Peyer's patch (tissue), 4 donors: ENCODE data around the gene SCN2A. TPM values are rescaled to one million over a fixed set of nuclear protein-coding genes. Genes with fewer than 3 reads are reported as not detected.

Experiments used
- DNase-seq, 3 donors: peaks; one replicate each; pipeline ENCODE4 v3.0.0-alpha.2; 2017 to 2019
- H3K27ac ChIP-seq, 4 donors: fragments of 200-600 bp; sonication (generic); one replicate each; pipeline ENCODE4 v1.5.1; 2016 to 2019
- H3K27me3 ChIP-seq, 2 donors: fragments of 200-600 bp; sonication (generic); one replicate each; pipeline ENCODE4 v1.5.1; 2019
- H3K36me3 ChIP-seq, 3 donors: fragments of 200-600 bp; sonication (generic); one replicate each; pipeline ENCODE4 v1.5.1; 2016 to 2019
- H3K4me1 ChIP-seq, 4 donors: fragments of 200-600 bp; sonication (generic); one replicate each; pipeline ENCODE4 v1.5.1; 2016 to 2019
- H3K4me3 ChIP-seq, 4 donors: fragments of 200-600 bp; sonication (generic); 1 replicate in 3 of 4; 2 replicates in 1 of 4; pipeline ENCODE4 v1.5.1; 2016 to 2019; ENCODE audit warnings: mild to moderate bottlenecking in 1 of 4
- H3K9me3 ChIP-seq, 4 donors: fragments of 200-600 bp; sonication (generic); one replicate each; pipeline ENCODE4 v1.5.1; 2016 to 2019; ENCODE audit warnings: mild to moderate bottlenecking in 1 of 4
- POLR2A ChIP-seq, 2 donors: fragments of 450-650 bp; IDR thresholded peaks; one replicate each; pipeline ENCODE4 v1.5.1; 2017; ENCODE audit warnings: antibody characterized with exemption in 2 of 2, mild to moderate bottlenecking in 2 of 2, moderate library complexity in 2 of 2
- total RNA-seq, 4 donors: library from RNA; depleted of rRNA; stranded (reverse); fragments of >200 nt; gene quantifications; one replicate each; pipeline ENCODE4 v1.1.0, GENCODE V29; 2016
- TF ChIP-seq, protein P1 (sequence below), 6 experiments: fragments of 450-650 bp in 4 of 6; fragments of 200-600 bp in 2 of 6; sonication (generic) in 1 of 6; IDR thresholded peaks; one replicate each; pipeline ENCODE4 v1.5.1; 2017 to 2019; ENCODE audit warnings: antibody characterized with exemption in 6 of 6, mild to moderate bottlenecking in 3 of 6, moderate library complexity in 1 of 6

Gene SCN2A
- total RNA-seq, 4 donors from 2014 or later = 0.54 to 4.1 TPM; not detected in 2

DNA sequence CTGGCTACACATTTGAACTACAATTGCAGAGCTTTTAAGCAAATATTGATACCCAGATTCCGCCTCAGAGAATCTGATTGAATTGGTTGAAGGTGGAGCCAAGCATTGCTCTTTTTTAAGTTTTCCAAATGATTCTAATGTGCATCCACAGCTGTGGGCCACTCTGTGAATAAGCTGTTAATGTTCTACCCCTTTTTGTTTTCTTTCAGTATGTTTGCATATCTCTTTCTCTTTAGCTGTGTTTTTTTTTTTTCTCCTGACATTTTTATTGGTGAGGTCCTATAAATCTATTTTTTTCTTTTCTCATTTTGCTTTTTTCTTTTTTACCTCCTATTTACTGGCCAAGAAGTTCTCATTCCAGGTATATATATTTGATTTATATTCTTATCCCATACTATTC lies 41.9 kb upstream of the SCN2A start:
- no peak for DNase-seq
- Histone ChIP-seq H3K4me1 (no peaks in the 10 kb centered on the region), H3K27ac (no peak overlapping the region), H3K27me3 (no peaks in the 10 kb centered on the region), H3K36me3 (no peaks in the 10 kb centered on the region), H3K4me3 (no peak overlapping the region), H3K9me3 (no peaks in the 10 kb centered on the region)
- TF ChIP-seq POLR2A (IDR thresholded peaks at IDR 0.05) = no peak
- TF ChIP-seq, protein P1, sequence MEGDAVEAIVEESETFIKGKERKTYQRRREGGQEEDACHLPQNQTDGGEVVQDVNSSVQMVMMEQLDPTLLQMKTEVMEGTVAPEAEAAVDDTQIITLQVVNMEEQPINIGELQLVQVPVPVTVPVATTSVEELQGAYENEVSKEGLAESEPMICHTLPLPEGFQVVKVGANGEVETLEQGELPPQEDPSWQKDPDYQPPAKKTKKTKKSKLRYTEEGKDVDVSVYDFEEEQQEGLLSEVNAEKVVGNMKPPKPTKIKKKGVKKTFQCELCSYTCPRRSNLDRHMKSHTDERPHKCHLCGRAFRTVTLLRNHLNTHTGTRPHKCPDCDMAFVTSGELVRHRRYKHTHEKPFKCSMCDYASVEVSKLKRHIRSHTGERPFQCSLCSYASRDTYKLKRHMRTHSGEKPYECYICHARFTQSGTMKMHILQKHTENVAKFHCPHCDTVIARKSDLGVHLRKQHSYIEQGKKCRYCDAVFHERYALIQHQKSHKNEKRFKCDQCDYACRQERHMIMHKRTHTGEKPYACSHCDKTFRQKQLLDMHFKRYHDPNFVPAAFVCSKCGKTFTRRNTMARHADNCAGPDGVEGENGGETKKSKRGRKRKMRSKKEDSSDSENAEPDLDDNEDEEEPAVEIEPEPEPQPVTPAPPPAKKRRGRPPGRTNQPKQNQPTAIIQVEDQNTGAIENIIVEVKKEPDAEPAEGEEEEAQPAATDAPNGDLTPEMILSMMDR (IDR thresholded peaks at IDR 0.05) = no peak

DNA sequence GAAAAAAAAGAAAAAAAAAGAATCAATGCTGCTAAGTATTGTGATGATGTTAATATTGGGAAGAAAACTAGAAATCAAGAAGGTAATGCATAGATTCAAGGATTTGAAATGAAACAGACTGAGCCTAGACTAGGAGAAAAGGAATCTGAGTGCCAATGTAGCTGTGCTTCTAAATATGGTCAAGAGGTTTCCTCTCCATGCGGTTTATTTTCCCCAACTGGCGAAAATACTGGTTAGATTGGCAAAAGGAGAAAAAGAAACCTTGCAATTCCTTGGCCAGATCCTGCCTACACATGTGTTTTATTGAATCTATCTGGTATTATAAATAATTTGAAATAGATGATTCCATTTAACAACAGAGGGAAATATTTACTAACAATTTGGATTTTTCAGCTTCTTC lies 41.0 kb upstream of the SCN2A start:
- Histone ChIP-seq H3K4me3 (no peak overlapping the region), H3K9me3 (no peaks in the 10 kb centered on the region), H3K27me3 (no peaks in the 10 kb centered on the region), H3K27ac (no peak overlapping the region), H3K36me3 (no peaks in the 10 kb centered on the region), H3K4me1 (no peaks in the 10 kb centered on the region)
- TF ChIP-seq, protein P1 (IDR thresholded peaks at IDR 0.05) = no peak
- TF ChIP-seq POLR2A (IDR thresholded peaks at IDR 0.05) = no peak
- no peak for DNase-seq

DNA sequence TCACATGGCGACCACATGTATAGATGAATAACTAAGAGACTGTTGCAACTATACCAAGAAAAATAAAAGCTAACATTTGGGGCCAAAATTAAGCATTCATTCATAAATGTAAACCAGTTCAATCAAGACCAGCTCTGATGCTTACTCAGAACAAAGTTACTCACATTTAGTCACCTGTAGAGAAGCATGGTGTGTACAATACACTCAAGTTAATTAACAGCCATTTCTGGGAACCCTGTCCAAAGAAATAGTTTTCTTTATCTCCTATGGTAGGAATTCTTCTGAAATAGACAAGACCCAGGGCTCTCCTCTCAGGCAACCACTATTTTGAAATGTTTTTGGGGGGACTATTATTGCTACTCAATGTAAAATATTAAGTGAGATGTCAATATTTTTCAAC lies 37.0 kb upstream of the SCN2A start:
- Histone ChIP-seq H3K4me1 (no peaks in the 10 kb centered on the region), H3K4me3 (no peak overlapping the region), H3K9me3 (no peaks in the 10 kb centered on the region), H3K36me3 (no peaks in the 10 kb centered on the region), H3K27ac (no peak overlapping the region), H3K27me3 (no peaks in the 10 kb centered on the region)
- DNase-seq = no peak
- TF ChIP-seq, protein P1 (IDR thresholded peaks at IDR 0.05) = no peak
- TF ChIP-seq POLR2A (IDR thresholded peaks at IDR 0.05) = no peak

DNA sequence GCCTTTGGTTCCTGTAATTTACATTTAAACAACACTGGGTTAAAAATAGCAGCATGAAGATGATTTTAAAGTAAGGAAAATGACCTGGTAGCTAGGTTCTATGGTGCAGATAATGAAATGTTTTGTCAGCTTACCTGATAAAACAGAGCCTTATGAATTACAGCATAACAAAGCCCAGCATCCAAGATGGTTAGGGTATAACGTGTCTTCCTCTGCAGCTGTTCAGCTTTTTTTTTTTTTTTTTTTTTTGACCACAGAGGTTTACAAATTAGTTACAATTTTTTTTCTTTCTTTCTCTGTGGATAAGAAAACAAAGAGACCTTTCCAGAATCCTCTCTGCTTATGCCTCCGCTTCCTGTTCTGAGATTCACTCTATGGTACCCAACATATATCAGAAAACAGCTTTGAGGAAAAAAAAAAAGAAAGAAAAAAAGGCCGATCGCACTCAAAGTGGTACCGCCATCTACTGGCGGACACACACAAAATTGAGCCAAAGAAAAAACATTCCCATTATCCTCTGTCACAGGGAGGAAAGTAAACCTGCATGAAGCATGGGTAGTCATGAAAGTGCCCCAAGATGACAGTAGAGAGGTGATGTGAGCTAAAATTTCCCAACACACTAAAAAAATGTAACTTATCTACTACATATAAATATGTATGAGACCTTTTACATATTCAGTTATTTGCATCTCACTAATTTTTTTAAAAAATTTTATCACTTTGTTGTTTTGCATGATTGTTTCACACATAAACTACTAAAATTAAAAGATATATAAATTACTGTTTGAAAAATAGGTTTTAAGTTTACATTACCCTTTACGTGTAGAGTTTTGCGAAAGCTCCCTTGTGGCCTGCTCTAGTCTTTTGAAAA lies 35.3 kb upstream of the SCN2A start, which contains the start of gene SCN3A:
TSS of gene SCN3A (minus strand) at position 362 of the 871 bp plus-strand sequence. CDS start 27,656 bp downstream, outside the sequence.
- Histone ChIP-seq H3K4me1 (no peaks in the 10 kb centered on the region), H3K4me3 (no peak within 1 kb of the TSS), H3K9me3 (no peaks in the 10 kb centered on the region), H3K27ac (no peak within 1 kb of the TSS), H3K27me3 (no peaks in the 10 kb centered on the region), H3K36me3 (no peaks in the 10 kb centered on the region)
- TF ChIP-seq, protein P1 (IDR thresholded peaks at IDR 0.05) = peak; percentile 29 to 64 (median 42)
- TF ChIP-seq POLR2A (IDR thresholded peaks at IDR 0.05) = no peak
- DNase-seq = peak in 2 of 3 donors; percentile 28 to 48

DNA sequence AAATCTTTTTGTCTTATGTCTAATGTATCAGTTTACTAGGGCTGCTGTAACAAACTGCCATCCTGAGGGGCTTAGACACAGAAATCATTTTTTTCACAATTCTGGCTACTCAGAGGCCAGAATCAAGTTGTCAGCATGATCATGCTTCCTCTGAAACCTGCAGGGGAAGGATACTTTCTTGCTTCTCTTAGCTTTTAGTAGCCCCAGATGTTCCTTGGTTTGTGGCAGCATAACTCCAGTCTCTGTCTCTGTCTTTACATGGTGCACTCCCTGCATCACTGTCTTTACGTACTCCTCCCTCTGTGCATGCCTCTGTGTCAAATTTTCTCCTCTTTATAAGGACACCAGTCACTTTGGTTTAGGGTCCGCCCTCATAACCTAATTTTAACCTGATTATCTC lies 33.3 kb upstream of the SCN2A start:
- TF ChIP-seq, protein P1 (IDR thresholded peaks at IDR 0.05) = no peak
- no peak for TF ChIP-seq POLR2A (IDR thresholded peaks at IDR 0.05)
- H3K36me3 ChIP-seq = no peaks in the 10 kb centered on the region

More for the DNA sequence above, 33.3 kb upstream of the SCN2A start:
- H3K27me3 ChIP-seq = no peaks in the 10 kb centered on the region
- H3K4me1 ChIP-seq = no peaks in the 10 kb centered on the region
- no peaks in the 10 kb centered on the region for H3K9me3 ChIP-seq
- H3K27ac ChIP-seq = no peak overlapping the region
- DNase-seq = no peak
- no peak overlapping the region for H3K4me3 ChIP-seq
